Ishikawa (cell line): ENCODE results near the gene SCAPER.

Experiments
- CEBPB ChIP-seq: IDR thresholded peaks from 2 replicates; pipeline ENCODE4 v1.6.1; 2012
- CREB1 ChIP-seq: IDR thresholded peaks from 2 replicates; pipeline ENCODE4 v1.6.1; 2012; ENCODE audit warnings: low read depth
- EP300 ChIP-seq: IDR thresholded peaks from 2 replicates; pipeline ENCODE4 v1.6.1; 2012; ENCODE audit warnings: borderline replicate concordance
- NFIC ChIP-seq: IDR thresholded peaks from 2 replicates; pipeline ENCODE4 v1.6.1; 2012
- REST ChIP-seq: IDR thresholded peaks from 2 replicates; pipeline ENCODE4 v1.6.1; 2012; ENCODE audit warnings: low read depth, mild to moderate bottlenecking
- TAF1 ChIP-seq: IDR thresholded peaks from 2 replicates; pipeline ENCODE4 v1.6.1; 2012; ENCODE audit warnings: low read depth, mild to moderate bottlenecking
- TCF12 ChIP-seq: IDR thresholded peaks from 2 replicates; pipeline ENCODE4 v1.6.1; 2012; ENCODE audit warnings: low read depth
- TEAD4 ChIP-seq: IDR thresholded peaks from 2 replicates; pipeline ENCODE4 v1.6.1; 2012

GRCh38 chr15:76321171-76321570 is 584.0 kb downstream of the SCAPER start:
- no peak for TF ChIP-seq TCF12
- no peak for TF ChIP-seq EP300
- no peak for TF ChIP-seq REST
- no peak for TF ChIP-seq CREB1
- no peak for TF ChIP-seq NFIC
- TF ChIP-seq CEBPB, result no peak
- TF ChIP-seq TAF1, result no peak
- no peak for TF ChIP-seq TEAD4
